Ishikawa (cell line): ENCODE results near the gene GAS7.

Experiments
- CEBPB ChIP-seq: IDR thresholded peaks from 2 replicates; pipeline ENCODE4 v1.6.1; 2012
- CREB1 ChIP-seq: IDR thresholded peaks from 2 replicates; pipeline ENCODE4 v1.6.1; 2012; ENCODE audit warnings: low read depth
- EGR1 ChIP-seq: IDR thresholded peaks from 2 replicates; pipeline ENCODE4 v1.6.1; 2012
- EP300 ChIP-seq: IDR thresholded peaks from 2 replicates; pipeline ENCODE4 v1.6.1; 2012; ENCODE audit warnings: borderline replicate concordance
- FOXM1 ChIP-seq: IDR thresholded peaks from 2 replicates; pipeline ENCODE4 v1.6.1; 2012; ENCODE audit warnings: low read depth, borderline replicate concordance
- NFIC ChIP-seq: IDR thresholded peaks from 2 replicates; pipeline ENCODE4 v1.6.1; 2012
- RAD21 ChIP-seq: IDR thresholded peaks from 2 replicates; pipeline ENCODE4 v1.6.1; 2012; ENCODE audit warnings: low read depth
- TAF1 ChIP-seq: IDR thresholded peaks from 2 replicates; pipeline ENCODE4 v1.6.1; 2012; ENCODE audit warnings: low read depth, mild to moderate bottlenecking
- TCF12 ChIP-seq: IDR thresholded peaks from 2 replicates; pipeline ENCODE4 v1.6.1; 2012; ENCODE audit warnings: low read depth
- TEAD4 ChIP-seq: IDR thresholded peaks from 2 replicates; pipeline ENCODE4 v1.6.1; 2012
- YY1 ChIP-seq: IDR thresholded peaks from 2 replicates; pipeline ENCODE4 v1.6.1; 2012; ENCODE audit warnings: low read depth
- ZBTB7A ChIP-seq: IDR thresholded peaks from 2 replicates; pipeline ENCODE4 v1.6.1; 2012; ENCODE audit warnings: low read depth
- TF ChIP-seq, protein P1 (sequence below): IDR thresholded peaks from 2 replicates; pipeline ENCODE4 v1.6.1; 2012
- TF ChIP-seq, protein P2 (sequence below): IDR thresholded peaks from 2 replicates; pipeline ENCODE4 v1.6.1; 2012
- TF ChIP-seq, protein P3 (sequence below): IDR thresholded peaks from 2 replicates; pipeline ENCODE4 v1.6.1; 2012; ENCODE audit warnings: low read depth, mild to moderate bottlenecking

Gene GAS7

DNA sequence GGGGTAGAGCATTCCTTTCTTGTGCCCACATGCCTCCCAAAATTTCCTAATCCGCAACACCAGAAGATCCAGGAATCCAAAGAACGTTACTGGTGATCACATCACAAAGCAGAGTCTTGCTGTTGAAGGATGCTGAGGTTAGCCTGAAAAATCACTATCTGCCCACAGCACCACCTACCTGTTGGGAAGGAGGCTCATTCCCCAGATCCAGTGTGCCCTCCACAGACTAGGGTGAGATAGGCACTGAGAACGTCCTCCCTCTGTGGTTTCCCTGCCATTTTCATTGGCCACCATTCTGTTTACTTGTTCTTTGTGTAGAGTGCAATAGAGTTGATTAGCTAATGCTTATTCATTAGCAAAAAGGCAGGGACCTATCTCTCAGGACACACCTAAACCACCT, 323.7 kb downstream of the GAS7 start:
- TF ChIP-seq, protein P1, sequence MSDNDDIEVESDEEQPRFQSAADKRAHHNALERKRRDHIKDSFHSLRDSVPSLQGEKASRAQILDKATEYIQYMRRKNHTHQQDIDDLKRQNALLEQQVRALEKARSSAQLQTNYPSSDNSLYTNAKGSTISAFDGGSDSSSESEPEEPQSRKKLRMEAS: no peak

DNA sequence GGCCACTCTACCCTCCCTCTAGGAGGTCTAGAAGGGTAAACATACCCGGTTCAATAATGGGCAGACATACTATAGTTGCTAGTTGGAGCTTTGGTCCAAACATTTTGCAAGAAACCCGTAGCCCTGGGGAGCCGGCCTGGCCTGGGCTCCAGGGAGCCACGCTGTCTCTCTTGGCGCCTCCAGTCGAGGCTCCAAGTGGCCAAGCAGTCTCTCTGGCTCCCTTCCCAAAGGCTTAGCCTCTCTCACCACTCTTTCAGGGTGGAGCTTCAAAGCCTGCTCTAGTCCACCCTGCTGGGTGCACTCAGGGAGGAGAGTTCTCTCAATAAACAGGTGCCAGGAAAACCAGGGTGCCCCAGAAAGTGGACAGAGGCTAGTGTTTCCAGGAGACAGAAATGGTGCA, 325.6 kb downstream of the GAS7 start:
- no peak for TF ChIP-seq CEBPB
- no peak for TF ChIP-seq ZBTB7A

DNA sequence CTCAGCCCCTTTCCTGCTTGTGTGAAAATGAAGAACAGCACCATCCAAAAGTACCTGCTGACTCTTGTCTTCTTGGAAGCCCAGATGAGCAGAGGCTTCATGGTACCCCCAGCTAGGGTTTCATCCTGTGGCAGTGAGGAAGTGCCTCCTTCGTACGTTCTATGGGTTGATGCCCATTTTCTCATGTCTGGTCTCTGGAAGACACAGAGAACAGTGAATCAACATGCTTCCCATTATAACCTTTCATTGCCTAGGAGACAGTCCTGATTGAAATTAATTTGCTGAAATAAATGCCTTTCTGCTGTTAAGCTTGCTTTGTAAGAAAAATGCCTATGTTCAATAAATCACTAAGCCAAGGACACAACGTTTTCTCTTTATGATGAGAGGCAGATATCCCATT, 329.9 kb downstream of the GAS7 start:
- TF ChIP-seq CREB1 (no peak), TEAD4 (no peak), EP300 (no peak), NFIC (no peak), RAD21 (no peak), TAF1 (no peak), EGR1 (no peak), CEBPB (no peak), TCF12 (no peak)
- TF ChIP-seq, protein P1: no peak
- TF ChIP-seq, protein P2, sequence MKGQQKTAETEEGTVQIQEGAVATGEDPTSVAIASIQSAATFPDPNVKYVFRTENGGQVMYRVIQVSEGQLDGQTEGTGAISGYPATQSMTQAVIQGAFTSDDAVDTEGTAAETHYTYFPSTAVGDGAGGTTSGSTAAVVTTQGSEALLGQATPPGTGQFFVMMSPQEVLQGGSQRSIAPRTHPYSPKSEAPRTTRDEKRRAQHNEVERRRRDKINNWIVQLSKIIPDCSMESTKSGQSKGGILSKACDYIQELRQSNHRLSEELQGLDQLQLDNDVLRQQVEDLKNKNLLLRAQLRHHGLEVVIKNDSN: no peak

DNA sequence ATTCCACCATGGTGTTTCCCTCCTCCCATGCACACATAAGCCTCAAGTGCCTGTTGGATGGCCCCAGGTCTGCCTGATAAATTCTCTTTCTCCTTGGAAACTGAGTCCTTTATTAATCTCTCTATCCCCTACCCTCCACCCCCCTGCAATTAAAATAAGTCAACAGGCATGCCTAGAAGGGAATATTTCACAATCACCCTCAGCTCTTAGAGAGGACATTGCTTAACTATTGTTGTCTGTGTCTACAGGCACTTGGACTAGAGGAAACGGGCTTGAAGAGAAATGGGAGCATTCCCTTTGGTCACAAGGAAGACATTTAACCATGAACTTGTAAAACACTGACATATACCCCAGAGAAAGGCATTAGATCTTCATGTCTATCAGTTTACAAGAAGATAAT, 332.8 kb downstream of the GAS7 start:
- TF ChIP-seq YY1: no peak
- TF ChIP-seq ZBTB7A: no peak
- no peak for TF ChIP-seq TEAD4
- no peak for TF ChIP-seq EP300
- no peak for TF ChIP-seq CREB1
- no peak for TF ChIP-seq FOXM1
- no peak for TF ChIP-seq CEBPB
- TF ChIP-seq, protein P3, sequence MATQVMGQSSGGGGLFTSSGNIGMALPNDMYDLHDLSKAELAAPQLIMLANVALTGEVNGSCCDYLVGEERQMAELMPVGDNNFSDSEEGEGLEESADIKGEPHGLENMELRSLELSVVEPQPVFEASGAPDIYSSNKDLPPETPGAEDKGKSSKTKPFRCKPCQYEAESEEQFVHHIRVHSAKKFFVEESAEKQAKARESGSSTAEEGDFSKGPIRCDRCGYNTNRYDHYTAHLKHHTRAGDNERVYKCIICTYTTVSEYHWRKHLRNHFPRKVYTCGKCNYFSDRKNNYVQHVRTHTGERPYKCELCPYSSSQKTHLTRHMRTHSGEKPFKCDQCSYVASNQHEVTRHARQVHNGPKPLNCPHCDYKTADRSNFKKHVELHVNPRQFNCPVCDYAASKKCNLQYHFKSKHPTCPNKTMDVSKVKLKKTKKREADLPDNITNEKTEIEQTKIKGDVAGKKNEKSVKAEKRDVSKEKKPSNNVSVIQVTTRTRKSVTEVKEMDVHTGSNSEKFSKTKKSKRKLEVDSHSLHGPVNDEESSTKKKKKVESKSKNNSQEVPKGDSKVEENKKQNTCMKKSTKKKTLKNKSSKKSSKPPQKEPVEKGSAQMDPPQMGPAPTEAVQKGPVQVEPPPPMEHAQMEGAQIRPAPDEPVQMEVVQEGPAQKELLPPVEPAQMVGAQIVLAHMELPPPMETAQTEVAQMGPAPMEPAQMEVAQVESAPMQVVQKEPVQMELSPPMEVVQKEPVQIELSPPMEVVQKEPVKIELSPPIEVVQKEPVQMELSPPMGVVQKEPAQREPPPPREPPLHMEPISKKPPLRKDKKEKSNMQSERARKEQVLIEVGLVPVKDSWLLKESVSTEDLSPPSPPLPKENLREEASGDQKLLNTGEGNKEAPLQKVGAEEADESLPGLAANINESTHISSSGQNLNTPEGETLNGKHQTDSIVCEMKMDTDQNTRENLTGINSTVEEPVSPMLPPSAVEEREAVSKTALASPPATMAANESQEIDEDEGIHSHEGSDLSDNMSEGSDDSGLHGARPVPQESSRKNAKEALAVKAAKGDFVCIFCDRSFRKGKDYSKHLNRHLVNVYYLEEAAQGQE: no peak
- TF ChIP-seq, protein P1: no peak
- no peak for TF ChIP-seq TAF1
- no peak for TF ChIP-seq TCF12
- no peak for TF ChIP-seq EGR1
- no peak for TF ChIP-seq RAD21
- TF ChIP-seq, protein P2: no peak

DNA sequence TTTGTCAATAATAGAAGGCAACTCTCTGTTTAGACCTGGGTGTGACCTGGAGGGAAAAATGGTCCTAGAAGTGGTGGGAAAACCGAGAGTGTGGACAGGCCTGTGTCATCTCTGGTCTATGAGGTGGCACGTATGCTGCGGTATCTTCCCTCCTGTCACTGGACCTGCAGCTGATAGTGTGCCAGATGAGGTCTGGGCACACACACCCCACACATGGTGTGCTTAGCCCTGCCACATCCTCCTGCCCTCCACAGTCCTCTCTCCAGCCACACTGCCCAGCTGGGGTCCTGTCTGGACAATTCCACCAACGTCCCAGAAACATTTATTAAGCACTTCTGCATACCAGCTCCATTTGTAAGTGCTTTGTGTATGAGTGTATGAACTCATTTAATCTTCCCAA, 335.5 kb downstream of the GAS7 start:
- TF ChIP-seq TCF12 (no peak), NFIC (no peak), TAF1 (no peak), ZBTB7A (no peak), CREB1 (no peak), FOXM1 (no peak), YY1 (no peak), TEAD4 (no peak), RAD21 (no peak), EGR1 (no peak), EP300 (no peak), CEBPB (no peak)
- TF ChIP-seq, protein P1: no peak
- TF ChIP-seq, protein P3: no peak
- TF ChIP-seq, protein P2: no peak

DNA sequence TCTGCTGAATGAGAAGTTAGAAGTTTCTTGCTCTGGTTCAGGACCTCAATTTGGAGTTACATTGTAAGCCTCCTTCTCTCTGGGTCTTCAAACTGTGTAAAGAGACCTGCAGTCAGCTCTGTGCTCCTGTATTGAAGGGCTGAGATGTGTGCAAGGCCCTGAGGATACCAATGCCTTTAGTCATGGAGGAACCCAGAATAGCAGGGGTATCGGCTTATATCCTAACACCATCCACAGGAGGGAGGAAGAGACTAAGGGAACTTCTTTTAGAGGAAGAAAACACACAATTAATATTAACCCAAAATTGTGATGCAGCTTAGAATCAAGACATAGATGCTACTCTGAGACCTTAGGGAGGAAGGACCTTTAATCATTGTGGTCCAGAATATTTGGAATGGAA, 336.2 kb downstream of the GAS7 start:
- no peak for TF ChIP-seq YY1
- TF ChIP-seq, protein P1: no peak
- TF ChIP-seq CEBPB: no peak
- TF ChIP-seq EGR1: no peak
